Activated CD8-positive, alpha-beta memory T cell treated with anti-CD3 and anti-CD28 coated beads, Interleukin-2, amount 50 U/mL, for 24 hours (primary cell): Measurements from ENCODE around the gene BRIP1.
A peak's percentile ranks its signal among the peaks of the same experiment; 100 is the strongest.

Source experiments
- DNase-seq: peaks from one replicate; pipeline ENCODE4 v3.0.0-alpha.2; 2020; ENCODE audit errors: extremely low read depth

Gene BRIP1

GRCh38 chr17:61662741-61663140, 200.6 kb downstream of the BRIP1 start:
- no peak for DNase-seq

GRCh38 chr17:61662186-61662585, 201.1 kb downstream of the BRIP1 start:
- DNase-seq = no peak

DNA sequence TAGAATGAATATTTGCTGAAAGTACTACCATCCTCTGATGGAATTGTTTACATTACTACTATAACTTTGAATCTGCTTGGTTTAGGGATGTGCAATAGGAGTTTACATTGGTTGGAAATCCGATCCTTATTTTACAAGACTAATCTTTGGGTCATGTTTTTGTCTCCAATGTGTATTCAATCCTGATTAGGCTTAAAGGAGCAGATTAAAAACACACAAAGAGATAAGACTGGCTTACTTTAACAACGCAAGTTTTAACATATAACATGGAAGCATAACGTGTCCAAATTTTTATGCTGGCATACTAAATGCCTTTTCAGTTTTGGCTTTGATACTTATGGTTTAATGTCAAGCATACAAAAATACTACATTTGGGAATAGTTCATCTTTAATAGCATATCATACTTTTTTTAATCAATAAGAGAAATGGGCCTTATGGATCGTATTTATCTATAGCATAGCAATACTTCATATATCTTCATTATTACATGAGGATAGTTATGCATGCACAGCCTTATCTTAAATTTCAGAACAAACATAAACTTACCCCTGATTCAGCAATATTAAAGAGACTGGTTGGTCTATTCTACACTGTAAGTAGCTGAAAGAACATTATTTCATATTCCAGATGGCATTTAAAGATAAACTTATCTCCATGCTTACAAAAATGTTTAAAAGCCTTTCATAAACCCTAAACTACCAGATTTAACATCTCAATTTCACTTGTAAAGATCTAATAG, 202.4 kb downstream of the BRIP1 start:
- DNase-seq = no peak

GRCh38 chr17:61659437-61659836, 203.9 kb downstream of the BRIP1 start:
- DNase-seq = no peak

- DNase-seq = no peak
Observed at GRCh38 chr17:61658183-61658582, 205.1 kb downstream of the BRIP1 start.

GRCh38 chr17:61657338-61657737, 206.0 kb downstream of the BRIP1 start:
- DNase-seq = no peak

GRCh38 chr17:61656721-61657217, 206.6 kb downstream of the BRIP1 start:
- DNase-seq = no peak

- no peak for DNase-seq
Observed at GRCh38 chr17:61650749-61651148, 212.6 kb downstream of the BRIP1 start.

DNA sequence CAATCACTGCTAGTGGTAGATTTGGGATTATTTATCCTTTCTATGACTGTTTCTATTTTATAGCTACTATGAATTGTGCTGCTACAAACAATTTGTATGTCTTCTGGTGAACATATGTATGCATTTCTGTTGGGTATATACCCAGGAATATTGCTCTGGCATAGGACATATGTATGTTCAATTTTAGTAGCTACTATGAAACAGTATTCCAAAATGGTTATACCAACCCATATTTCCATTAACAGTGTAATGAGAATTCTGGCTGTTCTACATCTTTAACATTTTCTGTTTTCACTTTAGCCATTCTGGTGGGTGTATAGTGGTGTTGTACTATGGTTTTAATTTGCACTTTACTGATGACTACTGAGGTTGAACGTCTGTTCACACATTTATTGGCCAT, 214.7 kb downstream of the BRIP1 start:
- no peak for DNase-seq

DNA sequence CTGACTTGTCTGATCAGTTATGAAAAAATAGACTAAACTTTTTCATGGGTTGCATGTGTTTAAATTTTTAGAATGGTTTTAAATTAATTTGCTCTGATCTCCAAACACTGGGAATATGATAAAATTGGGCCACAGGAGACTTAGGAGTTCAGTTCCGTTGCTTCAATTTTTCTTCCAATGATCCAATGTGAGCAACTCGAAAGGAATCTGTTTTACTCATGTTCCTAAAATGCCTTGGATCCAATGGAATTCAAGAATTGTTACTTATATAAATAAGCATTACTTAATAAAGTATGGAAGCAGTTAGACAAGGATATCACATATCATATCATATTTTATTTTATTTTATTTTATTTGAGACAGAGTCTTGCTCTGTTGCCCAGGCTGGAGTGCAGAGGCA, 216.3 kb downstream of the BRIP1 start:
- no peak for DNase-seq

GRCh38 chr17:61646482-61646881, 216.8 kb downstream of the BRIP1 start:
- DNase-seq = no peak

DNA sequence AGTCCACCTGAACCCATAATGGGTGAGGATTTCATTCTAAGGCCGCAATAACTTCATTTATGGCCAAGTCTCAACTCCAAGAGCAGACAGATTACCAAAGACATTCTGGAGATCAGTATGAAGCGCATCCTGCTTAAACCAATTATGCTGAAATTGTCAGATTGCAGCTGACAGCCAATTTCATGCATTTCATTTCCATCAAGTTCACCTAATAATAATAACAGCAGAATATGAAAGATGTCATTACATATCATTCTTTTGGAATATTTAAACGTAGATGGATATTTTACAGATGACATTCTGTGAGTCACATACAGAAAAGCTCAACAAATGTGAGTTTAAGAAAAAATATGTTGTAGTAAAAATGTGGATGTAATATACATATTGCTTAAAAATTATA, 217.4 kb downstream of the BRIP1 start:
- no peak for DNase-seq

- DNase-seq = no peak
Observed at GRCh38 chr17:61644800-61645774, 218.2 kb downstream of the BRIP1 start.

GRCh38 chr17:61642768-61643167, 220.6 kb downstream of the BRIP1 start:
- no peak for DNase-seq

GRCh38 chr17:61641715-61642114, 221.6 kb downstream of the BRIP1 start:
- no peak for DNase-seq

DNA sequence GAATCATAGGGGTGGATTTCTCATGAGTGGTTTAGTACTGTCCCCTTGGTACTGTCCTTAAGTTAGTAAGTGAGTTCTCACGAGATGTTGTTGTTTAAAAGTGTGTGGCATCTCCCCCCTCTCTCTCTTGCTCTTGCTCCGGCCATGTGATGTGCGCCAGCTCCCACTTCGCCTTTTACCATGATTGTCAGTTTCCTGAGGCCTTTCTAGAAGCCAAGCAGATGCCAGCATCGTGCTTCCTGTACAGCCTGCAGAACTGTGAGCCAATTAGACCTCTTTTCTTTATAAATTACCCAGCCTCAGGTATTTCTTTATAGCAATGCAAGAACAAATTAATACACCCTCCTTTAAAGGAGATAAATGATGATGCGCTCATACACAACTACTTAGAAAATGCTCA, 222.2 kb downstream of the BRIP1 start:
- DNase-seq = no peak

DNA sequence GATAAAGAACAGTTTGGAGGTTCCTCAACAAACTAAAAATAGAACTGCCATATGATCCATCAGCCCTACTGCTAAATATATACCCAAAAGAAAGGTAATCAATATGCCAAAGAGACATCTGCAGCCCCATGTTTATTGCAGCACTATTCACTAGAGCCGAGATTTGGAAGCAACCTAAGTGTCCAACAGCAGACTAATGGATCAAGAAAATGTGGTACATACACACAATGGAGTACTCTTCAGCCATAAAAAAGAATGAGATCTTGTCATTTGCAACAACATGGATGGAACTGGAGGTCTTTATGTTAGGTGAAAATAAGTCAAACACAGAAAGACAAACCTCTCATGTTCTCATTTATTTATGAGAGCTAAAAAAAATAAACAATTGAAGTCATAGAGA, 223.5 kb downstream of the BRIP1 start:
- no peak for DNase-seq

DNA sequence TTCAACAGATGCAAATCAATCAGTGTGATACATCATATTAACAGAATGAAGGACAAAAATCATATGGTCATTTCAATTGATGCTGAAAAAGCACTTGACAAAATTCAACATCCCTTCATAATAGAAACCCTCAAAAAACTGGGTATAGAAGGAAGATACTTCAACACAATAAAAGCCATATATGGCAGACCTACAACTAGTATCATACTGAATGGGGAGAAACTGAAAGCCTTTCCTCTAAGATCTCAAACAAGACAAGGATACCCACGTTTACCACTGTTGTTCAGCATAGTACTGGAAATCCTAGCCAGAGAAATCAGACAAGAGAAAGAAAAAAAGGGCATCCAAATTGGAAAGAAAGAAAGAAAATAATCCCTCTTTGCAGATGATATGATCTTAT, 225.2 kb downstream of the BRIP1 start:
- DNase-seq = no peak

DNA sequence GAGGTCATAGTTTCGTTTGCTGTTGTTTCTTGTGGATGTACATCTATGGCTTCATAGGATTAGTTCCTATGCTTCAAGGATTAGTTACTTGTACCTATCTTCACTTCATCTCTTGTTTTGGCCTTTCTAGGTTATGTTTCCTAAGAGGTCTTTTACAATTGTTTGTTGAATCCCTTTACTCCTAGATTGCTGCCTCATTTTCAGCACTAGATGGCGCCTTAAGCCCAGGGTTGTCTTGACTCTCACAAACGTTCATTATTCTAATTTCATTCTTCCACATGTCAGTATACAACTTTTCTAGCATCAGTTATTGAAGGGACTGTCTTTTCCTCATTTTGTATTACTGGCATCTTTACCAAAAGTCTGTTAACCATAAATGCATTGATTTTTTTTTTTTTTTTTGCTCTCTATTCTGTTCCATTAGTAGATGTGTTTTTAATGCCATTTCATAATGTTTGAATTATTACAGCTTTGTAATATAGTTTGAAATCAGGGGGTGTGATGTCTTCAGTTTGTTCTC, 227.4 kb downstream of the BRIP1 start:
- DNase-seq = peak; percentile 12

DNA sequence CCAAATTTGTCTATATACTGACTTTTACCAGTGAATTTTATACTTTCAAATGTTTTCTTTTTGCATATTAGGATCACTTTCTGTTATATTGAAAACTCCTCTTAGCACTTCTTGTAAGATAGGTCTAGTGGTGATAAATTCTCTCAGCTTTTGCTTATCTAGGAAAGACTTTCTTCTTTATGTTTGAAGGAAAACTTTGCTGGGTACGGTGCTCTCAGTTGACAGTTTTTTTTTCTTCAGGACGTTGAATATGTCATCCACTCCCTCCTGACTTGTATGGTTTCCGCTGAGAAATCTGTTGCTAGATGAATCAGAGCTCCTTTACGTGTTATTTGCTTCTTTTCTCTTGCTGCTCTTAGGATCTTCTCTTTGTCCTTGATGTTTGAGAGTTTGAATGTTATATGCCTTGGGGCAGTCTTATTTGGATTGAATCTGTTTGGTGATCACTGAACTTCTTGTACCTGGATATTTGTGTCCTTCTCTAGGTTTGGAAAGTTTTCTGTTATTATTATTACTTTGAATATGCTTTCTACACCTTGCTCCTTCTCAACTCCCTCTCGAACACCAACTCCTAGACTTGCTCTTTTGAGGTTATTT, 228.3 kb downstream of the BRIP1 start:
- DNase-seq = no peak

DNA sequence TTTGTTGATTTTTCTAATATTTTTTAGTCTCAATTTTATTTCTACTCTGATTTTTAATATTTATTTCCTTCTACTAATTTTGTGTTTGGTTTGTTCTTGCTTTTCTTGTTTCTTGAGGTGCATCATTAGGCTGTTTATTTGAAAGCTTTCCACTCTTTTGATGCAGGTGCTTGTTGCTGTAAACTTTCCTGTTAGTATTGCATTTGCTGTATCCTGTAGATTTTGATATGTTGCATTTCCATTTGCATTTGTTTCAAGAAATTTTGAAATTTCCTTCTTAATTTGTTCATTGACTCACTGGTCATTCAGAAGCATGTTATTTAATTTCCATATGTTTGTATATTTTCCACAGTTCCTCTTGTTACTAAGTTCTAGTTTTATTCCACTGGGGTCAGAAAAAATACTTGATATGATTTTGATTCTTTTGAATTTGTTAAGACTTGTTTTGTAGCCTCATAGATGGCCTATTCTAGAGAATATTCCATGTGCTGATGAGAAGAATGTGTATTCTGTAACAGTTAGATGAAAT, 229.3 kb downstream of the BRIP1 start:
- DNase-seq = no peak

DNA sequence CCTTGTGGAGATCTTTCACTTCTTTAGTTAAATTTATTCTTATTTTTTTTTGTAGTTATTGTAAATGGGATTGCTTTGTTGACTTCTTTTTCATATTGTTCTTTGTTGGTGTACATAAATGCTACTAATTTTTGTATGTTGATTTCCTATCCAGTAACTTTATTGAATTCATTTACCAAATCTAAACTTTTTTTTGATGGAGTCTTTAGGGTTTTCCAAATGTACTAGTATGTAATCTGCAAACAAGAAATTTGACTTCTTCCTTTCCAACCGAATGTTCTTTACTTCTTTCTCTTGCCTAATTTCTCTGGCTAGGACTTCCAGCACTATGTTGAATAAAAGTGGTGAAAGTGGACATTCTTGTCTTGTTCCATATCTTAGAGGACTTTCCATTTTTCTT, 230.5 kb downstream of the BRIP1 start:
- DNase-seq = no peak
